GM12872 (cell line): ENCODE measurements around the gene HPS4.

ENCODE experiments used
- TF ChIP-seq, protein P1 (sequence below): IDR thresholded peaks from 3 replicates; pipeline ENCODE4 v1.5.1; 2011; ENCODE audit warnings: low read depth, mild to moderate bottlenecking, low read length, moderate library complexity; ENCODE audit not compliant: insufficient read depth

The HPS4 gene

DNA sequence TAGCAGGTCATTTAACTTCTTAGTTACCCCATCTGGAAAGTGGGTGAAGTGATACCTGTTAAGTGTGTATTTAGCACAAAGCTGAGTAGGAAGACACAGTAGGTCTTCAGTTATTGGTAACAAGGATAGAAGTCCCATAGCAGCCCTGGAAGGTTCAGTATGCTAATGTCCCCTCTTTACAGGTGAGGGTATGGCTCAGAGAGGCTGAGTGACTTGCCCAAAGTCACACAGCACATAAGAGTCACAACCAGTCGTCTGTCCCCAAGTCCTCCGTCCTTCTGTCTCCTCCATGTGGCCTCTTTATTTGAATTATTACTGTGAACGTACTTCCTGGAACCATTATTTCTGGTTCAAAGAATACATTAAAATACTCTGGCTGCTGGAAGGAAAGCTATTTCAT, 44.0 kb downstream of the HPS4 start:
- TF ChIP-seq, protein P1, sequence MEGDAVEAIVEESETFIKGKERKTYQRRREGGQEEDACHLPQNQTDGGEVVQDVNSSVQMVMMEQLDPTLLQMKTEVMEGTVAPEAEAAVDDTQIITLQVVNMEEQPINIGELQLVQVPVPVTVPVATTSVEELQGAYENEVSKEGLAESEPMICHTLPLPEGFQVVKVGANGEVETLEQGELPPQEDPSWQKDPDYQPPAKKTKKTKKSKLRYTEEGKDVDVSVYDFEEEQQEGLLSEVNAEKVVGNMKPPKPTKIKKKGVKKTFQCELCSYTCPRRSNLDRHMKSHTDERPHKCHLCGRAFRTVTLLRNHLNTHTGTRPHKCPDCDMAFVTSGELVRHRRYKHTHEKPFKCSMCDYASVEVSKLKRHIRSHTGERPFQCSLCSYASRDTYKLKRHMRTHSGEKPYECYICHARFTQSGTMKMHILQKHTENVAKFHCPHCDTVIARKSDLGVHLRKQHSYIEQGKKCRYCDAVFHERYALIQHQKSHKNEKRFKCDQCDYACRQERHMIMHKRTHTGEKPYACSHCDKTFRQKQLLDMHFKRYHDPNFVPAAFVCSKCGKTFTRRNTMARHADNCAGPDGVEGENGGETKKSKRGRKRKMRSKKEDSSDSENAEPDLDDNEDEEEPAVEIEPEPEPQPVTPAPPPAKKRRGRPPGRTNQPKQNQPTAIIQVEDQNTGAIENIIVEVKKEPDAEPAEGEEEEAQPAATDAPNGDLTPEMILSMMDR = no peak

- TF ChIP-seq, protein P1 = no peak
Observed at GRCh38 chr22:26437694-26438392, 45.7 kb downstream of the HPS4 start.

DNA sequence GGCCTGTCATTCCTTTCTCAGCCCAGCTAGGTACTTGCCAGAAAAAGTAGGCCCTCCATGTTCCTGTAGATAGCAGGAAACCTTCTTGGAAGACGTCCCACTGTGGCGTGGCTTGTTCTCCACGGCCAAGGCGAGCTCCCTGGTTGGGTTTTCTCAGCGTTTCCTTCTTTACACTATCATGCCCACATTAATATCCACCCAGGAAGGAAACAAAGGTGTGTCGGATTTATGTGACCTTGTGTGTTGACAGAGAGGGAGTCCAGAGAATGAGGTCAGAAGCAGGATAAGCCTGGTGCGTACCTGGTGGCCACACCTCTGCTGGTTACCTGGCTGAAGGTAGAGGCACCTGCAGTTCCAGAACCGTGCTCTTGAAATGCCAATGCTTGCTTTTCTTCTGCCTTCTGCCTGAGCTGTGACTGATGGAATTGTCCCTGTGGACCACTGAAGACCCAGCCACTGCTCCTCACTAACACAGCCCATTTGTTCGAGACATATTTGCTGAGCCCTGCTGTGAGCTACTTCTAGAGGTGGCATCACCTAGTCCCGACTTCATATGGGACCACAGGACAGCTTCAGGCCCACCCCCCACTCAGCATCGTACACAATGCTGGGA, 46.6 kb downstream of the HPS4 start:
- TF ChIP-seq, protein P1 = no peak

GRCh38 chr22:26435327-26436093, 48.1 kb downstream of the HPS4 start:
- TF ChIP-seq, protein P1 = no peak

DNA sequence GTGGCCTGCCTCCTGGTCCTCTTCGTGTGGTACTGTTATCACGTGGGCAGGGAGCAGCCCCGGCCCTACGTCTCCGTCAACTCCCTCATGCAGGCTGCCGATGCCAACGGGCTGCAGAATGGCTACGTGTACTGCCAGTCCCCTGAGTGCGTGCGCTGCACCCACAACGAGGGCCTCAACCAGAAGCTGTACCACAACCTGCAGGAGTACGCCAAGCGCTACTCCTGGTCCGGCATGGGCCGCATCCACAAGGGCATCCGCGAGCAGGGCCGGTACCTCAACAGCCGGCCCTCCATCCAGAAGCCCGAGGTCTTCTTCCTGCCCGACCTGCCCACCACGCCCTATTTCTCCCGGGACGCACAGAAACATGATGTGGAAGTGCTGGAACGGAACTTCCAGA, 49.8 kb downstream of the HPS4 start:
- TF ChIP-seq, protein P1 = no peak

GRCh38 chr22:26432619-26433311, 50.8 kb downstream of the HPS4 start:
- TF ChIP-seq, protein P1 = no peak
